ENCODE measurements around the gene NR3C1.

The NR3C1 gene

GRCh38 chr5:143398053-143398355 lies 5.5 kb downstream of the NR3C1 start:
- no peak for DNase-seq

- DNase-seq = no peak
These were observed 6.0 kb downstream of the NR3C1 start for GRCh38 chr5:143397302-143398052.

GRCh38 chr5:143396353-143396940 lies 7.0 kb downstream of the NR3C1 start:
- no peak for DNase-seq

- DNase-seq = no peak
These were observed 7.7 kb downstream of the NR3C1 start for GRCh38 chr5:143395638-143396352.

GRCh38 chr5:143393524-143393923 lies 10.0 kb downstream of the NR3C1 start:
- DNase-seq = no peak

- DNase-seq = no peak
These were observed 12.5 kb downstream of the NR3C1 start for GRCh38 chr5:143390941-143391340.

GRCh38 chr5:143390258-143390657 lies 13.2 kb downstream of the NR3C1 start:
- no peak for DNase-seq

GRCh38 chr5:143386725-143387124 lies 16.8 kb downstream of the NR3C1 start:
- DNase-seq = no peak

- DNase-seq = no peak
These were observed 18.4 kb downstream of the NR3C1 start for GRCh38 chr5:143384865-143385657.

GRCh38 chr5:143383988-143384387 lies 19.5 kb downstream of the NR3C1 start:
- DNase-seq = no peak

GRCh38 chr5:143379606-143380005 lies 23.9 kb downstream of the NR3C1 start:
- no peak for DNase-seq

- no peak for DNase-seq
These were observed 26.3 kb downstream of the NR3C1 start for GRCh38 chr5:143376911-143377813.

- no peak for DNase-seq
These were observed 27.2 kb downstream of the NR3C1 start for GRCh38 chr5:143376195-143376779.

- DNase-seq = no peak
These were observed 28.8 kb downstream of the NR3C1 start for GRCh38 chr5:143374496-143375217.

- no peak for DNase-seq
These were observed 30.4 kb downstream of the NR3C1 start for GRCh38 chr5:143373076-143373475.

- no peak for DNase-seq
These were observed 31.2 kb downstream of the NR3C1 start for GRCh38 chr5:143372187-143372829.

- no peak for DNase-seq
These were observed 33.0 kb downstream of the NR3C1 start for GRCh38 chr5:143370440-143370839.

- no peak for DNase-seq
These were observed 39.4 kb downstream of the NR3C1 start for GRCh38 chr5:143364061-143364460.

GRCh38 chr5:143362664-143363227 lies 40.7 kb downstream of the NR3C1 start:
- DNase-seq = no peak

GRCh38 chr5:143361438-143361837 lies 42.0 kb downstream of the NR3C1 start:
- no peak for DNase-seq
